Forelimb muscle (tissue), 1 donor: ENCODE data around the gene GNAT1. TPM values are rescaled to one million over a fixed set of nuclear protein-coding genes. Genes with fewer than 3 reads are reported as not detected.

Experiments used
- DNase-seq: peaks from one replicate; pipeline ENCODE4 v3.0.0-alpha.2; 2013; ENCODE audit warnings: low read depth
- polyA plus RNA-seq: library from polyadenylated mRNA; unstranded; fragments of 120-200 nt; gene quantifications from one replicate; pipeline ENCODE4 v1.2.1, GENCODE V29; 2013; ENCODE audit not compliant: insufficient read length

GNAT1 gene
- polyA plus RNA-seq, 1 donor = not detected

- DNase-seq = no peak
Observed at GRCh38 chr3:50162034-50162883, 29.2 kb upstream of the GNAT1 start.

GRCh38 chr3:50163572-50164455 lies 27.6 kb upstream of the GNAT1 start:
- DNase-seq = no peak

GRCh38 chr3:50164481-50164880 lies 26.9 kb upstream of the GNAT1 start:
- DNase-seq = no peak

- DNase-seq = no peak
Observed at GRCh38 chr3:50164984-50165909, 26.2 kb upstream of the GNAT1 start.

GRCh38 chr3:50165910-50166538 lies 25.4 kb upstream of the GNAT1 start:
- DNase-seq = no peak

GRCh38 chr3:50166620-50167019 lies 24.8 kb upstream of the GNAT1 start:
- no peak for DNase-seq

- DNase-seq = no peak
Observed at GRCh38 chr3:50167069-50167840, 24.2 kb upstream of the GNAT1 start.

GRCh38 chr3:50167841-50168209 lies 23.6 kb upstream of the GNAT1 start:
- DNase-seq = no peak

GRCh38 chr3:50168388-50168787 lies 23.0 kb upstream of the GNAT1 start:
- no peak for DNase-seq

GRCh38 chr3:50168791-50169190 lies 22.6 kb upstream of the GNAT1 start:
- DNase-seq = no peak

- DNase-seq = no peak
Observed at GRCh38 chr3:50169232-50169832, 22.1 kb upstream of the GNAT1 start.

- no peak for DNase-seq
Observed at GRCh38 chr3:50169858-50170257, 21.6 kb upstream of the GNAT1 start.

GRCh38 chr3:50170689-50171088 lies 20.7 kb upstream of the GNAT1 start:
- DNase-seq = no peak

- no peak for DNase-seq
Observed at GRCh38 chr3:50171540-50172301, 19.7 kb upstream of the GNAT1 start.

- DNase-seq = no peak
Observed at GRCh38 chr3:50172626-50173220, 18.7 kb upstream of the GNAT1 start.

GRCh38 chr3:50173685-50174516 lies 17.5 kb upstream of the GNAT1 start:
- no peak for DNase-seq

- DNase-seq = no peak
Observed at GRCh38 chr3:50174517-50174895, 16.9 kb upstream of the GNAT1 start.

- no peak for DNase-seq
Observed at GRCh38 chr3:50174947-50175524, 16.4 kb upstream of the GNAT1 start.
